Measurements from ENCODE around the gene CLN6. TPM values are rescaled to one million over a fixed set of nuclear protein-coding genes. Genes with fewer than 3 reads are reported as not detected.
"Not testable (repeated sequence)": the region's sequence is repeated elsewhere in the genome, so short reads cannot be mapped to it uniquely, and the experiment has no call there.

CLN6 gene
- total RNA-seq, 1 donor from 2014 or later = 29.0 TPM

DNA sequence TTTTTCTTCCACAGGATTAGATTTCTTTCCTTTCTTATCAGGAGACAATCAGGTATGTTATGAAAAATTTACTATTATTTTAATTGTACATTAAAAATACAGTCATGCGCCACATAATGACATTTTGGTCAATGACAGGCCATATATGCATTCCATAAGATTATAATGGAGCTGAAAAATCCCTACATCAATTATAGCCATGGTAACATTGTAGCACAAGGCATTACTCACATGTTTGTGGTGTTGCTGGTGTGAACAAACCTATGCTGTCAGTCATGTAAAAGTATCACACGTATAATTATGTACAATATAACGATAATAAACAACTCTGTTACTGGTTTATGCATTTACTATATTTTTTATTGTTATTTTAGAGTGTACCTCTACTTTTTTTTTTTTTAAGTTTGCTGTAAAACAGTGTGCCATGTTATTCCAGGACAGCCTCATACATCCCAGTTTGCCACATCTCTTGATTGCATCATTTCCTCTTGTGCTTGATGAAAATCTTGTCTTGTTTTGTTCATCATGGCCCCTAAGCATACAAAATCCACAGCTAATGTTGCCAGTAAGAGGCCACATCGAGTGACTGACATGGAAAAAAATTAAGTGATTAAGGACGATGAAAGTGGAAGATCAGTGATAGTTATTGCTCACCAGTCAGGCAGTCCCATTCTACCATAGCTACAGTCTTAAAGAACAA lies 45.8 kb downstream of the CLN6 start:
- TF ChIP-seq, protein P1, sequence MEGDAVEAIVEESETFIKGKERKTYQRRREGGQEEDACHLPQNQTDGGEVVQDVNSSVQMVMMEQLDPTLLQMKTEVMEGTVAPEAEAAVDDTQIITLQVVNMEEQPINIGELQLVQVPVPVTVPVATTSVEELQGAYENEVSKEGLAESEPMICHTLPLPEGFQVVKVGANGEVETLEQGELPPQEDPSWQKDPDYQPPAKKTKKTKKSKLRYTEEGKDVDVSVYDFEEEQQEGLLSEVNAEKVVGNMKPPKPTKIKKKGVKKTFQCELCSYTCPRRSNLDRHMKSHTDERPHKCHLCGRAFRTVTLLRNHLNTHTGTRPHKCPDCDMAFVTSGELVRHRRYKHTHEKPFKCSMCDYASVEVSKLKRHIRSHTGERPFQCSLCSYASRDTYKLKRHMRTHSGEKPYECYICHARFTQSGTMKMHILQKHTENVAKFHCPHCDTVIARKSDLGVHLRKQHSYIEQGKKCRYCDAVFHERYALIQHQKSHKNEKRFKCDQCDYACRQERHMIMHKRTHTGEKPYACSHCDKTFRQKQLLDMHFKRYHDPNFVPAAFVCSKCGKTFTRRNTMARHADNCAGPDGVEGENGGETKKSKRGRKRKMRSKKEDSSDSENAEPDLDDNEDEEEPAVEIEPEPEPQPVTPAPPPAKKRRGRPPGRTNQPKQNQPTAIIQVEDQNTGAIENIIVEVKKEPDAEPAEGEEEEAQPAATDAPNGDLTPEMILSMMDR (IDR thresholded peaks at IDR 0.05; ENCODE audit: insufficient read depth, low read length, poor library complexity, severe bottlenecking) = no peak
- no peak for DNase-seq (ENCODE audit: low read depth)
- no peaks in the 10 kb centered on the region for H3K27me3 ChIP-seq (ENCODE audit: control insufficient read depth, insufficient read depth, low read length)
- peaks cover 4% of the 10 kb centered on the region for H3K36me3 ChIP-seq (ENCODE audit: control insufficient read depth, insufficient read depth, low read length)
- H3K4me3 ChIP-seq (ENCODE audit: low read depth, low read length) = no peak overlapping the region

DNA sequence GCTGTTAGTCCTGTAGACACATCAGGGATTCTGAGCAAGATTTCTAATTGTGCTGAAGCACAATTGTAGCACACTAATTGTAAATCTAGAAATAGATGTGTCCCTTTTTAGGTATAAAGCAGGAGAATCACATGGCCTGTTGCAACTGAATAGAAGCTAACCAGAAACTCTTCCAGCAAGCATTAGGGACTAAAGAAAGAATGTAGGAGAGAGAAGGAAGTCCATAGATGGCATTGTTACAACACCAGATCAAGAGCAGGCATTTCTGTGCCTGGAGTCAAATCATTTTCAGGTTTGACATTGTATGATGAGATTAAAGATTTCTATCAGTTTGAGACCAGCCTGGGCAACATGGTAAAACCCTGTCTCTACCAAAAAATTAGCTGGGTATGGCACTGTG lies 51.8 kb downstream of the CLN6 start:
- no peak for DNase-seq (ENCODE audit: low read depth)
- TF ChIP-seq, protein P1 (IDR thresholded peaks at IDR 0.05; ENCODE audit: insufficient read depth, low read length, poor library complexity, severe bottlenecking) = no peak
- no peaks in the 10 kb centered on the region for H3K36me3 ChIP-seq (ENCODE audit: control insufficient read depth, insufficient read depth, low read length)
- no peak overlapping the region for H3K4me3 ChIP-seq (ENCODE audit: low read depth, low read length)
- no peaks in the 10 kb centered on the region for H3K27me3 ChIP-seq (ENCODE audit: control insufficient read depth, insufficient read depth, low read length)

DNA sequence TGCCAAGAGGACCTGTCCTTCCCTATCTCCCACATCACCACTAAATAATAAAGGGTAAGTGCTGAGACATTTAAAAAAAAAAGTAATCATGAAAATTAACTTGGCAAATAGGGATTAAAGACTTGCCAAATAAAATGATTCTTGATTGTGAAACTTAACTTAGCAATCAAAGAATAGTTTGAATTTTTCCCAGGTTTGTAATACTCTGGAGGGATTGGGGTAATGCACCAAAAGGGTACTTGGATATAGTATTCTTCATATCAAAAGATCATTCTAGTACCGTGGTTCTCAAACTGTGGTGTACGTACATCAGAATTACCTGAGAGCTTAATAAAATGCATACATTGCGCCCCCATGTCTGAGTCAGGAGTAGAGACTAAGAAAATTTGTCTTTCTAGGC lies 52.9 kb downstream of the CLN6 start:
- TF ChIP-seq, protein P1 (IDR thresholded peaks at IDR 0.05; ENCODE audit: insufficient read depth, low read length, poor library complexity, severe bottlenecking) = no peak
- DNase-seq (ENCODE audit: low read depth) = no peak
- no peaks in the 10 kb centered on the region for H3K36me3 ChIP-seq (ENCODE audit: control insufficient read depth, insufficient read depth, low read length)
- no peak overlapping the region for H3K4me3 ChIP-seq (ENCODE audit: low read depth, low read length)
- H3K27me3 ChIP-seq (ENCODE audit: control insufficient read depth, insufficient read depth, low read length) = no peaks in the 10 kb centered on the region

DNA sequence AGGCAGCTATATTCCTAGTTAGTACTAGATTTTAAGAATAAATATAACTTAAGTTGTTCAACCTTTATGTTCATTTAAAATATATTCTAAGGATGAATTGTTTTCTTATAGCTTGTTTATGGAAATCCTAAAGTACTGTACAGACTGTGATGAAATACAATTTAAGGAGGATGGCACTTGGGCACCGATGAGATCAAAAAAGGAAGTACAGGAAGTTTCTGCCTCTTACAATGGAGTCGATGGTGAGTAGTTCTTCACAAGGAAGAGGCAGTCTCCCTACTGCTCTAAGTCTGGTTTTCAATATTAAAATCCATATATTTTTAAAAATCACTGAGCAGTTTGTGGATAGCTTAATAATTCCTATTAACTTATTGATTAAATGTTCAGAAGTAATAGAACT lies 54.0 kb downstream of the CLN6 start:
- Histone ChIP-seq H3K27me3 (ENCODE audit: control insufficient read depth, insufficient read depth, low read length) (no peaks in the 10 kb centered on the region), H3K4me3 (ENCODE audit: low read depth, low read length) (no peak overlapping the region), H3K36me3 (ENCODE audit: control insufficient read depth, insufficient read depth, low read length) (no peaks in the 10 kb centered on the region)
- TF ChIP-seq, protein P1 (IDR thresholded peaks at IDR 0.05; ENCODE audit: insufficient read depth, low read length, poor library complexity, severe bottlenecking) = no peak
- DNase-seq (ENCODE audit: low read depth) = no peak

DNA sequence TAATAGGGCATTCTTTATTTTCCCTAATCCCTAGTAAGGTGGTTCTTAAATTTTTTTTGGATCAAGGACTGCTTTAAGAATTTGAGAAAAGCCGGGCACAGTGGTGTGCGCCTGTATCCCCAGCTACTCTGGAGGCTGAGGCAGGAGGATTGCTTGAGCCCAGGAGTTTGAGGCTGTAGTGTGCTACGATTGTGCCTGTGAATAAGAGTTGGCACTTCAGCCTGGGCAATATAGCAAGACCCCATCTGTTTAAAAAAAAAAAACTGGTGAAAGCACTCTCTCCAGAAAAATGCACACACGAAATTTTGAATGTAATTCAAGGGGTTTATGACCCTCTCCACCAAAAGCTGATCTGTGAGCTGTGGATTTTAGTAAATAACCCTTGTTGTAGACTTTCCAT lies 56.4 kb downstream of the CLN6 start:
- Histone ChIP-seq H3K27me3 (ENCODE audit: control insufficient read depth, insufficient read depth, low read length) (no peaks in the 10 kb centered on the region), H3K36me3 (ENCODE audit: control insufficient read depth, insufficient read depth, low read length) (no peaks in the 10 kb centered on the region), H3K4me3 (ENCODE audit: low read depth, low read length) (no peak overlapping the region)
- no peak for DNase-seq (ENCODE audit: low read depth)
- TF ChIP-seq, protein P1 (IDR thresholded peaks at IDR 0.05; ENCODE audit: insufficient read depth, low read length, poor library complexity, severe bottlenecking) = no peak

DNA sequence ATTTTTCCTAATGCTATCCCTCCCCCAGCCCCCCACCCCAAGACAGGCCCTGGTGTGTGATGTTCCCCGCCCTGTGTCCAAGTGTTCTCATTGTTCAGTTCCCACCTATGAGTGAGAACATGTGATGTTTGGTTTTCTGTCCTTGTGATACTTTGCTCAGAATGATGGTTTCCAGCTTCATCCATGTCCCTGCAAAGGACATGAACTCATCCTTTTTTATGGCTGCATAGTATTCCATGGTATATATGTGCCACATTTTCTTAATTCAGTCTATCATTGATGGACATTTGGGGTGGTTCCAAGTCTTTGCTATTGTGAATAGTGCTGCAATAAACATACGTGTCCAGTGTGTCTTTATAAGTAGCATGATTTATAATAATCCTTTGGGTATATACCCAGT lies 57.5 kb downstream of the CLN6 start:
- not testable (repeated sequence) for H3K36me3 ChIP-seq (ENCODE audit: control insufficient read depth, insufficient read depth, low read length); DNase-seq (ENCODE audit: low read depth); H3K27me3 ChIP-seq (ENCODE audit: control insufficient read depth, insufficient read depth, low read length); H3K4me3 ChIP-seq (ENCODE audit: low read depth, low read length)
